Testis (tissue), 2 donors: Measurements from ENCODE around the gene FAM228B.

Experiments used
- CTCF ChIP-seq, 3 experiments: fragments of 450-650 bp in 2 of 3; fragments of 200-600 bp in 1 of 3; sonication (generic) in 1 of 3; IDR thresholded peaks; one replicate each; pipeline ENCODE4 v1.5.1; 2016 to 2019; ENCODE audit warnings: antibody characterized with exemption in 3 of 3, mild to moderate bottlenecking in 2 of 3, moderate library complexity in 1 of 3
- POLR2A ChIP-seq: fragments of 450-650 bp; IDR thresholded peaks from one replicate; pipeline ENCODE4 v1.6.1; 2017; ENCODE audit warnings: antibody characterized with exemption, mild to moderate bottlenecking, moderate library complexity

GRCh38 chr2:24105816-24106215 lies 17.5 kb upstream of the FAM228B start:
- TF ChIP-seq CTCF (IDR thresholded peaks at IDR 0.05) (no peak), POLR2A (no peak)
